Measurements from ENCODE around the gene ZNF236. TPM values are rescaled to one million over a fixed set of nuclear protein-coding genes. Genes with fewer than 3 reads are reported as not detected.

ZNF236 gene
- total and polyA plus RNA-seq, 2 of the 13 experiments (the other 11 are each of a cell fraction or from before 2014, with no cell fraction given): 3.0 to 7.2 TPM

DNA sequence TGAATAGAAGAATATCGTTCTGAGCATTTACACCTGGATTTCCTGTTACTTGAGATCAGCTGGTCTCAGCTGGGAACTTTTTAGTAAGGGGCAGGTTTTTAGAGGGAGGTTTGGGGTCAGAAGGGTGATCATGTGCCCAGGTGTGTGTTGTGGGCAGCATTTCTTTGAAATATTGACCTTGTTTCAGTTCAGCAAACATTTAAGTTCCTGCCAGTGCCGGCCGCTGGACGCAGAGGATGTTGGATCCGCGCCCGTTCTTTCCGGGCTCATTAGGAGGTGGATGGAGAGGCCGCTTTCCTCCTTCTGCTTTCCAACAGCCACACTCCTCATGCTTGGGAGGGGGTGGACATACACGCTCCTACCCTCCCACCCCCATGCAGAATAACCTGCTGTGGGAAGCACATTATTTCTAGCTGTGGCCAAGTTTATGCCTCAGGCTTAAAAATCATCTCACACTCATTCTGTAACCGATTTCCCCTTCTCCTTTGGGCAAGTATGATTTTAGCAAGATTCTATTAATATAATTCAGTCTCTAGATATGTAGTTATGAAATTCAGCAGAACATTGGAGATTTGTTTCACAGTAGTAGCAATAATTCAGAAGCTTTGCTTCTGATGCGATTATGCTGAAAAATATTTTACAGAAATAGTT, 131.4 kb downstream of the ZNF236 start (continued):
- TF ChIP-seq ZNF713 (CRISPR knock-in tag; IDR thresholded peaks at IDR 0.05) (no peak), ELF4 (CRISPR knock-in tag; IDR thresholded peaks at IDR 0.05; ENCODE audit: borderline replicate concordance) (no peak), TARDBP (CRISPR knock-in tag; IDR thresholded peaks at IDR 0.05) (no peak), NR2F6 (IDR thresholded peaks at IDR 0.05) (peak; percentile 37; the same call in 1 of the 2 replicates), NR2F6 (CRISPR knock-in tag; IDR thresholded peaks at IDR 0.05) (peak; percentile 26; the same call in 1 of the 2 replicates), NFIB (CRISPR knock-in tag; IDR thresholded peaks at IDR 0.05; ENCODE audit: borderline replicate concordance) (no peak)
- TF ChIP-seq, protein P1, sequence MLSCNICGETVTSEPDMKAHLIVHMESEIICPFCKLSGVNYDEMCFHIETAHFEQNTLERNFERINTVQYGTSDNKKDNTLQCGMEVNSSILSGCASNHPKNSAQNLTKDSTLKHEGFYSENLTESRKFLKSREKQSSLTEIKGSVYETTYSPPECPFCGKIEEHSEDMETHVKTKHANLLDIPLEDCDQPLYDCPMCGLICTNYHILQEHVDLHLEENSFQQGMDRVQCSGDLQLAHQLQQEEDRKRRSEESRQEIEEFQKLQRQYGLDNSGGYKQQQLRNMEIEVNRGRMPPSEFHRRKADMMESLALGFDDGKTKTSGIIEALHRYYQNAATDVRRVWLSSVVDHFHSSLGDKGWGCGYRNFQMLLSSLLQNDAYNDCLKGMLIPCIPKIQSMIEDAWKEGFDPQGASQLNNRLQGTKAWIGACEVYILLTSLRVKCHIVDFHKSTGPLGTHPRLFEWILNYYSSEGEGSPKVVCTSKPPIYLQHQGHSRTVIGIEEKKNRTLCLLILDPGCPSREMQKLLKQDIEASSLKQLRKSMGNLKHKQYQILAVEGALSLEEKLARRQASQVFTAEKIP (CRISPR knock-in tag; IDR thresholded peaks at IDR 0.05; ENCODE audit: borderline replicate concordance): no peak

- Histone ChIP-seq H3K4me1 (ENCODE audit: insufficient read depth, low read length) (peaks cover 14% of the 10 kb centered on the region), H3K27ac (ENCODE audit: extremely low read length, insufficient read depth, low read length) (no peak overlapping the region), H4K20me1 (ENCODE audit: insufficient read depth, low read length) (no peaks in the 10 kb centered on the region), H3K4me3 (replicated peaks in 1 of 3; ENCODE audit: insufficient read depth in 1 of 3, low read depth in 2 of 3, low read length in 3 of 3) (no peak overlapping the region), H3K4me2 (ENCODE audit: low read depth, low read length) (no peak overlapping the region), H3K9ac (ENCODE audit: insufficient read depth, low read depth, low read length) (no peak overlapping the region), H2AFZ (ENCODE audit: low read length) (no peak overlapping the region), H3K27me3 (ENCODE audit: control insufficient read depth in 1 of 2, insufficient read depth in 2 of 2, low read length in 2 of 2) (no peaks in the 10 kb centered on the region), H3K36me3 (replicated peaks in 1 of 2; ENCODE audit: control insufficient read depth in 1 of 2, insufficient read depth in 2 of 2, low read length in 2 of 2) (peaks cover 9 to 18% of the 10 kb centered on the region in 2 experiments; a peak in 4 of 5 replicates), H3K9me3 (ENCODE audit: low read length) (no peaks in the 10 kb centered on the region), H3K79me2 (ENCODE audit: insufficient read depth, low read length) (no peaks in the 10 kb centered on the region)
- POLR2A ChIA-PET: no interaction called here
- WGBS (ENCODE audit: low lambda C conversion rate): 96% methylated on average over 13 of the region's 28 CpGs
- TF ChIP-seq ZNF230 (CRISPR knock-in tag; IDR thresholded peaks at IDR 0.05) (no peak), KDM3A (CRISPR knock-in tag; IDR thresholded peaks at IDR 0.05; ENCODE audit: low read depth) (no peak), ZNF644 (CRISPR knock-in tag; IDR thresholded peaks at IDR 0.05; ENCODE audit: low read depth) (no peak), ZNF546 (CRISPR knock-in tag; conservative IDR thresholded peaks at IDR 0.05) (no peak), CEBPG (CRISPR knock-in tag; IDR thresholded peaks at IDR 0.05) (no peak), ZNF747 (CRISPR knock-in tag; IDR thresholded peaks at IDR 0.05; ENCODE audit: borderline replicate concordance) (no peak), ZNF616 (CRISPR knock-in tag; IDR thresholded peaks at IDR 0.05; ENCODE audit: low read depth) (no peak), ZNF17 (CRISPR knock-in tag; IDR thresholded peaks at IDR 0.05) (no peak), SRSF4 (IDR thresholded peaks at IDR 0.05; ENCODE audit: low read depth, low read length, poor library complexity, severe bottlenecking) (no peak), CENPBD1 (CRISPR knock-in tag; IDR thresholded peaks at IDR 0.05; ENCODE audit: borderline replicate concordance, low read depth) (no peak), WIZ (CRISPR knock-in tag; IDR thresholded peaks at IDR 0.05) (no peak), XRCC5 (optimal IDR thresholded peaks at IDR 0.05; ENCODE audit: low read length) (no peak), ERF (CRISPR knock-in tag; IDR thresholded peaks at IDR 0.05) (no peak), SMAD1 (CRISPR knock-in tag; IDR thresholded peaks at IDR 0.05; ENCODE audit: borderline replicate concordance, low read depth) (no peak), ETV5 (CRISPR knock-in tag; IDR thresholded peaks at IDR 0.05; ENCODE audit: borderline replicate concordance) (no peak), ETV6 (CRISPR knock-in tag; conservative IDR thresholded peaks at IDR 0.05) (no peak)
- no peak for FAIRE-seq
- DNase-seq (ENCODE audit: low spot score): no peak
- intact Hi-C loops (cut with micrococcal nuclease; ENCODE audit: unreplicated experiment): no loop called here
- in situ Hi-C loops (cut with HindIII; ENCODE audit: extremely low pct_ligation_motif_present, low pct_unique_long_range_greater_than_20kb): no loop called here
- CTCF ChIA-PET (ENCODE audit: low intra/inter-chr PET ratio, low total read pairs): no interaction called here
- BruUV-seq (replicated peaks): no TSS peak
- no peak for ATAC-seq
These were observed 133.3 kb downstream of the ZNF236 start for GRCh38 chr18:76955524-76956170.
